ENCODE measurements around the gene AGT.

The AGT gene

GRCh38 chr1:230713915-230714764, at the start of gene AGT:
AGT (minus strand) TSS chr1:230714122; CDS start chr1:230710823, 3,299 bp downstream.
- DNase-seq: no peak

- no peak for DNase-seq
These were observed 47.7 kb upstream of the AGT start for GRCh38 chr1:230761443-230762167.

- no peak for DNase-seq
These were observed 46.5 kb upstream of the AGT start for GRCh38 chr1:230760360-230760827.

GRCh38 chr1:230759369-230760065, 45.6 kb upstream of the AGT start:
- DNase-seq: no peak

- no peak for DNase-seq
These were observed 44.9 kb upstream of the AGT start for GRCh38 chr1:230758709-230759368.

GRCh38 chr1:230757856-230758708, 44.2 kb upstream of the AGT start:
- DNase-seq: no peak

GRCh38 chr1:230754796-230755195, 40.9 kb upstream of the AGT start:
- no peak for DNase-seq

GRCh38 chr1:230753586-230754251, 39.8 kb upstream of the AGT start:
- no peak for DNase-seq

GRCh38 chr1:230753191-230753585, 39.3 kb upstream of the AGT start:
- no peak for DNase-seq

GRCh38 chr1:230752407-230752806, 38.5 kb upstream of the AGT start:
- DNase-seq: no peak

- DNase-seq: no peak
These were observed 37.2 kb upstream of the AGT start for GRCh38 chr1:230750986-230751625.

GRCh38 chr1:230750576-230750975, 36.7 kb upstream of the AGT start:
- no peak for DNase-seq

- DNase-seq: no peak
These were observed 35.7 kb upstream of the AGT start for GRCh38 chr1:230749635-230750034.

GRCh38 chr1:230749150-230749549, 35.2 kb upstream of the AGT start:
- no peak for DNase-seq

GRCh38 chr1:230747890-230748800, 34.2 kb upstream of the AGT start:
- no peak for DNase-seq

GRCh38 chr1:230747127-230747730, 33.3 kb upstream of the AGT start, which contains the start of gene CAPN9:
CAPN9 (plus strand) TSS chr1:230747388; CDS start chr1:230747497, 109 bp downstream.
- DNase-seq: no peak

- no peak for DNase-seq
These were observed 32.7 kb upstream of the AGT start for GRCh38 chr1:230746617-230747016.

- DNase-seq: peak; percentile 12
These were observed 31.1 kb upstream of the AGT start for GRCh38 chr1:230745071-230745470.

GRCh38 chr1:230744382-230744781, 30.5 kb upstream of the AGT start:
- no peak for DNase-seq
